Heart left ventricle (tissue), 13 donors: Measurements from ENCODE around the gene TMEM72.

ENCODE experiments used
- POLR2A ChIP-seq, 2 donors: fragments of 450-650 bp; IDR thresholded peaks; one replicate each; pipeline ENCODE4 v1.6.1; 2017; ENCODE audit warnings: antibody characterized with exemption in 2 of 2, mild to moderate bottlenecking in 2 of 2, moderate library complexity in 2 of 2
- TF ChIP-seq, protein P1 (sequence below), 12 donors: fragments of 200-600 bp; sonication (generic) in 4 of 12; IDR thresholded peaks; one replicate each; pipeline versions ENCODE4 v1.5.0 to v1.8.0; 2018 to 2022; ENCODE audit warnings: antibody characterized with exemption in 12 of 12, mild to moderate bottlenecking in 5 of 12
- donor health status: ischemic (EF 13 %, LVEDD 7.1; RV severe dilation, severe dysfunction).
- donor health status: DM: no; HTN: yes; CAD: no.
- donor health status: DM: no; HTN: no; CAD: no.
- donor health status: ischemic (EF 25% LVEDD 6.9; RV normal size, moderate dysfunction).
- donor health status: ischemic (EF 25% LVEDD 5.7; RV mildly dilated, moderate dysfunction).
- donor health status: ischemic (EF 35%, LVEDD 5.7; RV mildly dilated, moderate dysfunction).
- donor health status: nonischemic (EF 11% LVEDD 7.7; RV severe dilation, severe dysfunction).
- donor health status: DM: yes; HTN: yes; CAD: no.
- donor health status: PGD.
- donor health status: ischemic (EF 29% LVEDD 5.4; RV normal size, mild dysfunction).
- donor health status: nonischemic (EF 23%, LVEDD 6.1; RV moderate dilation, normal function).

DNA sequence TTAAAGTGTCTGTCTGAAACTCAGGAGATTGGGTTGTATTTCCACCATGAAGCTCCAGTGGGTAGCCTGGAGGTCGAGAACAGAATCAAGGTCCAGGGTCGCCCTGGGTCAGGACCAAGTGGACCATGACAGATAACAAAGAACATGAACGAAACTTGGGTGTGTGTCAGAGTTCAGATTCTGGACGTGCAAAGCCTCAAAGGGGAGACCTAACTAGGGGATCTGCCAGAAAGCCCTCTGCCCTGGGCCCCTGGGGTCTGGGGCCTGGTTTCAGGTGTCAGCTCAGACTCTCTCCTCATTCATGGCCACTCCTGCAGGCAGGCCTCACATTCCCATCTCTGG is 50.1 kb downstream of the TMEM72 start:
- TF ChIP-seq, protein P1, sequence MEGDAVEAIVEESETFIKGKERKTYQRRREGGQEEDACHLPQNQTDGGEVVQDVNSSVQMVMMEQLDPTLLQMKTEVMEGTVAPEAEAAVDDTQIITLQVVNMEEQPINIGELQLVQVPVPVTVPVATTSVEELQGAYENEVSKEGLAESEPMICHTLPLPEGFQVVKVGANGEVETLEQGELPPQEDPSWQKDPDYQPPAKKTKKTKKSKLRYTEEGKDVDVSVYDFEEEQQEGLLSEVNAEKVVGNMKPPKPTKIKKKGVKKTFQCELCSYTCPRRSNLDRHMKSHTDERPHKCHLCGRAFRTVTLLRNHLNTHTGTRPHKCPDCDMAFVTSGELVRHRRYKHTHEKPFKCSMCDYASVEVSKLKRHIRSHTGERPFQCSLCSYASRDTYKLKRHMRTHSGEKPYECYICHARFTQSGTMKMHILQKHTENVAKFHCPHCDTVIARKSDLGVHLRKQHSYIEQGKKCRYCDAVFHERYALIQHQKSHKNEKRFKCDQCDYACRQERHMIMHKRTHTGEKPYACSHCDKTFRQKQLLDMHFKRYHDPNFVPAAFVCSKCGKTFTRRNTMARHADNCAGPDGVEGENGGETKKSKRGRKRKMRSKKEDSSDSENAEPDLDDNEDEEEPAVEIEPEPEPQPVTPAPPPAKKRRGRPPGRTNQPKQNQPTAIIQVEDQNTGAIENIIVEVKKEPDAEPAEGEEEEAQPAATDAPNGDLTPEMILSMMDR (IDR thresholded peaks at IDR 0.05): no peak
- TF ChIP-seq POLR2A (IDR thresholded peaks at IDR 0.05): no peak
